Activated naive CD4-positive, alpha-beta T cell treated with anti-CD3 and anti-CD28 coated beads, Interleukin-2, amount 10 ng/mL, durations not matched to agents 7 days and 5 days (primary cell): ENCODE measurements around the gene CEP112.
"Not testable (repeated sequence)": the region's sequence is repeated elsewhere in the genome, so short reads cannot be mapped to it uniquely, and the experiment has no call there.

Source experiments
- CTCF ChIA-PET: fragments of 350-600 bp; sonication (Branson Sonifier 250); formaldehyde crosslinking; loops from one replicate; lab custom pipeline; 2021; ENCODE audit warnings: antibody characterized with exemption; lab: Charles Lee
- DNase-seq: peaks from one replicate; pipeline ENCODE4 v3.0.0-alpha.2; 2020
- H3K27ac Mint-ChIP-seq: one replicate; pipeline ENCODE4 v1.8.0; 2021; ENCODE audit warnings: mild to moderate bottlenecking, moderate library complexity, mixed read lengths
- H3K27me3 Mint-ChIP-seq: one replicate; pipeline ENCODE4 v1.8.0; 2021; ENCODE audit warnings: mild to moderate bottlenecking, mixed read lengths
- H3K36me3 Mint-ChIP-seq: one replicate; pipeline ENCODE4 v1.8.0; 2021; ENCODE audit warnings: mixed read lengths
- H3K4me1 Mint-ChIP-seq: one replicate; pipeline ENCODE4 v1.8.0; 2021; ENCODE audit warnings: mixed read lengths
- H3K4me3 Mint-ChIP-seq: one replicate; pipeline ENCODE4 v1.8.0; 2021; ENCODE audit warnings: mild to moderate bottlenecking, moderate library complexity, mixed read lengths
- H3K9me3 Mint-ChIP-seq: one replicate; pipeline ENCODE4 v1.8.0; 2021; ENCODE audit warnings: mixed read lengths

CEP112 gene

DNA sequence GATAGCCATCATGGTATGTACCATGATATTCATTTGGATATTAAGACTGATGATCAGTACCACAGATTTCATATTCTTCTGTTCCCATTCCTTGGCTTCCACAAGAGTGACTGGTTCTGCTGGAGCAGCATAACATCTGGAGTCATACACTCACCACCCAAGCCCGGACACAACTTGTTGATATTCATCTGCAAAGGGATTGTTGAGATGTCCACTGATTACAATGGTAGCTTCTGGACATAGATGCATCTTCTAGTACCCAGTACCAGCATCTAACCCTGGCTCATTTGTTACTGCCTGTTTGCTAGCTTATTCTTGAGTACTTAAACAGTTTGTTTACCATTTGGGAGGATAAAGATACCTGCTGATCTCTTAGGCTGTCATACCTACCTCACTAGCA is 394.8 kb downstream of the CEP112 start:
- H3K36me3 Mint-ChIP-seq = no peaks in the 10 kb centered on the region
- CTCF ChIA-PET = interaction anchor here (0.7 to 1.9 kb wide), 3 partner anchors 147 to 565 kb away, joined by 3 to 6 read pairs (median 6); no protein-coding TSS in a partner anchor
- H3K9me3 Mint-ChIP-seq = peaks cover 3% of the 10 kb centered on the region
- no peak overlapping the region for H3K27ac Mint-ChIP-seq
- no peak for DNase-seq
- H3K27me3 Mint-ChIP-seq = peaks cover 4% of the 10 kb centered on the region
- no peak overlapping the region for H3K4me3 Mint-ChIP-seq
- H3K4me1 Mint-ChIP-seq = peaks cover 5% of the 10 kb centered on the region

DNA sequence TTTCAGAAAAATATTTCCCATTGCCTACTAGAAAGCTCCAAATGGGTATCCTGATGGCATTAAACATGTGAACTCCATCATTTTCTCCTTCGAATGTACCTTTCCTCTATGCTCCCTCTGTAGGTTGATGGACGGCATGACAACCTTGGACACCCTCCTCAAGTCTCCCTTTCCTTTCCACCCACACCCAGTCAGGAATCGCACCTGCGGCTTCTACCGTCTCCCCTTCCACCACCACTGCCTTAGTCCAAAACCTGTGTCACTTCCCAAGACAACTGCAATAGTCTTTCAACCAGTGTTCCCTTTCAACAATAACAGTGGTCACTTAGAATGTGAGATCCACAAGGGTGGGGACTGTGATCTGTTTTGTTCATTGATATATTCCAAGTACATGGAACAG is 397.4 kb downstream of the CEP112 start:
- H3K36me3 Mint-ChIP-seq = no peaks in the 10 kb centered on the region
- peaks cover 4% of the 10 kb centered on the region for H3K27me3 Mint-ChIP-seq
- peaks cover 4% of the 10 kb centered on the region for H3K4me1 Mint-ChIP-seq
- H3K4me3 Mint-ChIP-seq = no peak overlapping the region
- no peak overlapping the region for H3K27ac Mint-ChIP-seq
- CTCF ChIA-PET = interaction anchor here (0.8 to 1.5 kb wide), 4 partner anchors 62 to 502 kb away, joined by 3 to 4 read pairs (median 3); no protein-coding TSS in a partner anchor
- DNase-seq = peak; percentile 23
- no peaks in the 10 kb centered on the region for H3K9me3 Mint-ChIP-seq

DNA sequence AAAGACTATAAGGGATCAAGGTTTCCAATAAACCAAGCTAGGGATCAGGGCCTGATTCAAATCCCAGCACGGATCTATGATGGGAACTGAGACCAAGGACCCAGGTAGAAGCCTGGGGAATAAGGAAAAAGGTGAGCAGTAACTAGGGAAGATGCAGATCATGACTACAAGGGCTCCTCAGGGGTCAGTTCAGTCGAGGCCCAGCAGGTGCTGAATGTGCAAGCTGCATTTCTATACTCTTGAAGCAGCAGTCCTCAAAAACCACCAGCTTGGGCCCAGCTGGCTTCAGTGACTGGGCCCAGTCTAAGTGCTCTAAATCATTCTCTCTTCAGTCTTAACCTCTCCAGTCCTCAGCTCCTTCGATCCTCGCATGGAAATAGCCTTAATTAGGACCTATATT is 401.7 kb downstream of the CEP112 start:
- CTCF ChIA-PET = no interaction called here
- Mint-ChIP-seq H3K27me3 (peaks cover 8% of the 10 kb centered on the region), H3K27ac (no peak overlapping the region), H3K36me3 (no peaks in the 10 kb centered on the region), H3K4me1 (no peaks in the 10 kb centered on the region), H3K4me3 (no peak overlapping the region), H3K9me3 (no peaks in the 10 kb centered on the region)
- no peak for DNase-seq

GRCh38 chr17:65787503-65787902 is 404.4 kb downstream of the CEP112 start:
- no peak for DNase-seq
- no peaks in the 10 kb centered on the region for H3K36me3 Mint-ChIP-seq
- H3K27me3 Mint-ChIP-seq = peaks cover 3% of the 10 kb centered on the region
- H3K4me1 Mint-ChIP-seq = no peaks in the 10 kb centered on the region
- CTCF ChIA-PET = no interaction called here
- no peaks in the 10 kb centered on the region for H3K9me3 Mint-ChIP-seq
- no peak overlapping the region for H3K4me3 Mint-ChIP-seq
- H3K27ac Mint-ChIP-seq = no peak overlapping the region

- Mint-ChIP-seq H3K9me3 (no peaks in the 10 kb centered on the region), H3K4me3 (no peak overlapping the region), H3K27me3 (peaks cover 3% of the 10 kb centered on the region), H3K4me1 (no peaks in the 10 kb centered on the region), H3K36me3 (no peaks in the 10 kb centered on the region), H3K27ac (no peak overlapping the region)
- CTCF ChIA-PET = no interaction called here
- DNase-seq = no peak
Observed at GRCh38 chr17:65786479-65786878, 405.5 kb downstream of the CEP112 start.

DNA sequence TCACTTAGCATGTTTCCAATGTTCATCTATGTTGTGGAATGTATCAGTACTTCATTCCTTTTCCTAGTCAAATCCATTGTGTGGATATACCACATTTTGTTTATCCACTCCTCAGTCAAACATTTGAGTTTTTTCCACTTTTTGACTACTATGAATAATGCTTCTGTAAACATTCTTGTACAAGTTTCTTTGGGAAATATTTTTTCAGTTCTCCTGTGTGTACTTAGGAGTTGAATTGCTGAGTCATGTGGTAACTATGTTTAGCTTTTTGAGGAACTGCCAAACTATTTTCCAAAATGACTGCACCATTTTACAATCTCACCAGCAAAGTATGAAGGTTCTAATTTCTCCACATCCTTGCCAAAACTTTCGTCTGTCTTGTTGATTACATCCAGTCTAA is 406.8 kb downstream of the CEP112 start:
- H3K36me3 Mint-ChIP-seq = no peaks in the 10 kb centered on the region
- no peak overlapping the region for H3K4me3 Mint-ChIP-seq
- peaks cover 3% of the 10 kb centered on the region for H3K27me3 Mint-ChIP-seq
- H3K9me3 Mint-ChIP-seq = no peaks in the 10 kb centered on the region
- DNase-seq = no peak
- no peak overlapping the region for H3K27ac Mint-ChIP-seq
- CTCF ChIA-PET = no interaction called here
- H3K4me1 Mint-ChIP-seq = no peaks in the 10 kb centered on the region

GRCh38 chr17:65783845-65784334 is 408.0 kb downstream of the CEP112 start:
- no peak overlapping the region for H3K4me3 Mint-ChIP-seq
- H3K27me3 Mint-ChIP-seq = peaks cover 3% of the 10 kb centered on the region
- DNase-seq = no peak
- CTCF ChIA-PET = no interaction called here
- H3K4me1 Mint-ChIP-seq = no peaks in the 10 kb centered on the region
- H3K9me3 Mint-ChIP-seq = no peaks in the 10 kb centered on the region
- H3K36me3 Mint-ChIP-seq = no peaks in the 10 kb centered on the region
- H3K27ac Mint-ChIP-seq = no peak overlapping the region

DNA sequence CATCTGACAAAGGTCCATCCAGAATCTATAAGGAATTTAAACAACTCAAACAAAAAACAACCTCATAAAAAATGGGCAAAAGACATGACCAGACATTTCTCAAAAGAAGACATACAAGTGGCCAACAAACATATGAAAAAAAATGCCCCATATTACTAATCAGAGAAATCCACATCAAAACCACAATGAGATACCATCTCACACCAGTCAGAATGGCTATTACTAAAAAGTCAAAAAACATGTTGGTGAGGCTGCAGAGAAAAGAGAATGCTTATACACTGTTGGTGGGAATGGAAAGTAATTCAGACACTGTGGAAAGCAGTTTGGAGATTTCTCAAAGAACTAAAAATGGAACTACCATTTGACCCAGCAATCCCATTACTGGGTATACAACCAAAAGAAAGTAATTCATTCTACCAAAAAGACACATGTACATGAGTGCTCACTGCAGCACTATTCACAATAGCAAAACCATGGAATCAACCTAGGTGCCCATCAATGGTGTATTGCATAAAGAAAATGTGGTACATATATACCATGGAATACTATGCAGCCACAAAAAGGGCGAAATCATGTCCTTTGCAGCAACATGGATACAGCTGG is 409.7 kb downstream of the CEP112 start:
- H3K36me3 Mint-ChIP-seq, CTCF ChIA-PET, H3K27me3 Mint-ChIP-seq, H3K9me3 Mint-ChIP-seq, H3K27ac Mint-ChIP-seq, DNase-seq, H3K4me3 Mint-ChIP-seq, H3K4me1 Mint-ChIP-seq: not testable (repeated sequence)

- no peaks in the 10 kb centered on the region for H3K4me1 Mint-ChIP-seq
- CTCF ChIA-PET = no interaction called here
- DNase-seq = no peak
- no peaks in the 10 kb centered on the region for H3K9me3 Mint-ChIP-seq
- H3K27ac Mint-ChIP-seq = no peak overlapping the region
- H3K36me3 Mint-ChIP-seq = no peaks in the 10 kb centered on the region
- no peak overlapping the region for H3K4me3 Mint-ChIP-seq
- H3K27me3 Mint-ChIP-seq = no peaks in the 10 kb centered on the region
Observed at GRCh38 chr17:65780111-65780510, 411.8 kb downstream of the CEP112 start.

DNA sequence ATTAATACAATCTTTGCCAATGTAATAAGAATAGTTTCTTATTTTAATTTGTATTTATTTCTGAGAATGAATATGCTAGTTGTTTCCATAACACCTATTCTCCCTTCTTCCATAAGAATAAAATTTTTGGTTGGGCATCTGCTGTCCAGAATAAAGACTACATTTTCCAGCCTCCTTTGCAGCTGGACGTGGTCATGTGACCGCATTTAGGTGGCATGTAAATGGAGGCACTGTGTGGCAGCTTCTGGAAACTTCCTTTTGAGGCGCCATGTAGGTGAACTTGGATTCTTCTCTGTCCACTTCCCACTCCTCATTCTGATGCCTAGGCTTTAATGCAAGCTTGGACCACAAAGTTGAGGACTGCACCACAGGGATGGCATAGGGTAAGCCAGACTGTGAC is 415.0 kb downstream of the CEP112 start:
- Mint-ChIP-seq H3K9me3 (no peaks in the 10 kb centered on the region), H3K27ac (no peak overlapping the region), H3K36me3 (no peaks in the 10 kb centered on the region), H3K27me3 (no peaks in the 10 kb centered on the region), H3K4me1 (no peaks in the 10 kb centered on the region), H3K4me3 (no peak overlapping the region)
- no peak for DNase-seq
- CTCF ChIA-PET = no interaction called here

DNA sequence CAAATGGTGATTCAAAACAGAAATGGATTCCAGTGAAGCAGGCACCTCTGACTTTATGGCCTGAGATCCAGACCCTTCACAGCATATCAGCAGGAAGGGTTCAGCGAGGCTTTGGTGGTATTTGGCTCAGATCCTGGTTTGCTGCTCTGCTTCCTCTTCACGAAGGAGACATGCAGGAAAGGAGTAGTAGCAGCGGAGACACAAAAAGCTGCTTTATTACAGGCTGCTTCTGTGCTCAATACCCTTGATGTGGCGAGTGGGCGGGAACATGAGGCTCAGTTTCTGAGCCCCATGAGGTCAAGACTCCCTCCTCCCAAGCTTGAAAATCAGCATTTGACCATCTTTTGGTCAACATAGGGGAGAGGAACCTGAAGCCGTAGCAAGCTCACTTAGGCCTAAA is 417.1 kb downstream of the CEP112 start:
- Mint-ChIP-seq H3K36me3 (no peaks in the 10 kb centered on the region), H3K9me3 (no peaks in the 10 kb centered on the region), H3K27ac (no peak overlapping the region), H3K27me3 (no peaks in the 10 kb centered on the region), H3K4me3 (no peak overlapping the region), H3K4me1 (no peaks in the 10 kb centered on the region)
- CTCF ChIA-PET = no interaction called here
- no peak for DNase-seq

- no peaks in the 10 kb centered on the region for H3K27me3 Mint-ChIP-seq
- no peaks in the 10 kb centered on the region for H3K9me3 Mint-ChIP-seq
- CTCF ChIA-PET = no interaction called here
Observed at GRCh38 chr17:65772989-65773388, 418.9 kb downstream of the CEP112 start.

GRCh38 chr17:65771704-65772103 is 420.2 kb downstream of the CEP112 start:
- no peak for DNase-seq
- Mint-ChIP-seq H3K36me3 (no peaks in the 10 kb centered on the region), H3K27me3 (no peaks in the 10 kb centered on the region), H3K27ac (no peak overlapping the region), H3K4me3 (no peak overlapping the region), H3K4me1 (no peaks in the 10 kb centered on the region), H3K9me3 (no peaks in the 10 kb centered on the region)
- CTCF ChIA-PET = no interaction called here

More at GRCh38 chr17:65772989-65773388, 418.9 kb downstream of the CEP112 start:
- no peak for DNase-seq
- Mint-ChIP-seq H3K4me1 (no peaks in the 10 kb centered on the region), H3K36me3 (no peaks in the 10 kb centered on the region), H3K4me3 (no peak overlapping the region), H3K27ac (no peak overlapping the region)

- CTCF ChIA-PET = no interaction called here
- no peaks in the 10 kb centered on the region for H3K9me3 Mint-ChIP-seq
Observed at GRCh38 chr17:65763786-65764185, 428.1 kb downstream of the CEP112 start.

DNA sequence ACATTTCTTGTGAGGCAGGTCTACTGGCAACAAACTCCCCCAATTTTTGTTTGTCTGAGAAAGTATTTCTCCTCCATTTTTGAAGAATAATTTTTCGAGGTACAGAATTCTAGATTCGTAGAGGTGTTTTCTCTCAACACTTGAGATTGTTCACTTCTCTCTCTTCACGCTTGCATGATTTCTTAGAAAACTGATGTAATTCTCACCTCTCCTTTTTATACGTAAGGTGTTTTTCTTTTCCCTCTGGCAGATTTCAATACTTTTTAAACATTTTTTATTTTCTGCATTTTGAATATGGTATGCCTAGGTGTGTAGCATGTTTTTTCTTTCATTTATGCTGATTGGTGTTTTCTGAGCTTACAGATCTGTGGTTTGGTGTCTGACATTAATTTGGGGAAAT is 429.0 kb downstream of the CEP112 start:
- H3K27me3 Mint-ChIP-seq = no peaks in the 10 kb centered on the region
- no peaks in the 10 kb centered on the region for H3K4me1 Mint-ChIP-seq
- DNase-seq = no peak
- H3K9me3 Mint-ChIP-seq = no peaks in the 10 kb centered on the region
- H3K4me3 Mint-ChIP-seq = no peak overlapping the region
- CTCF ChIA-PET = no interaction called here
- no peak overlapping the region for H3K27ac Mint-ChIP-seq
- no peaks in the 10 kb centered on the region for H3K36me3 Mint-ChIP-seq

More at GRCh38 chr17:65763786-65764185, 428.1 kb downstream of the CEP112 start:
- Mint-ChIP-seq H3K27me3 (no peaks in the 10 kb centered on the region), H3K4me1 (no peaks in the 10 kb centered on the region), H3K36me3 (no peaks in the 10 kb centered on the region), H3K27ac (no peak overlapping the region), H3K4me3 (no peak overlapping the region)
- DNase-seq = no peak
